SH-SY5Y (cell line): ENCODE results near the gene CLDN1.

Source experiments
- GATA2 ChIP-seq: IDR thresholded peaks from 2 replicates; pipeline ENCODE4 v1.6.1; 2011; ENCODE audit warnings: mild to moderate bottlenecking, low read depth, low read length
- GATA3 ChIP-seq: IDR thresholded peaks from 2 replicates; pipeline ENCODE4 v1.6.1; 2011; ENCODE audit warnings: low read depth, mild to moderate bottlenecking, low read length, moderate library complexity

- TF ChIP-seq GATA2, result no peak
- TF ChIP-seq GATA3, result no peak
Observed at GRCh38 chr3:190340071-190340470, 17.8 kb upstream of the CLDN1 start.
